H1 (cell line): ENCODE measurements around the gene RRP1B. TPM values are rescaled to one million over a fixed set of nuclear protein-coding genes. Genes with fewer than 3 reads are reported as not detected.

Source experiments
- CTCF ChIA-PET: fragments of 300-600 bp; sonication (Branson Sonifier 250); formaldehyde crosslinking; loops from one replicate; lab custom pipeline; 2021; ENCODE audit not compliant: partially characterized antibody; lab: Charles Lee
- POLR2A ChIA-PET: fragments of 300-600 bp; sonication (Branson Sonifier 250); formaldehyde crosslinking; loops from one replicate; lab custom pipeline; 2021; ENCODE audit warnings: inconsistent platforms; ENCODE audit not compliant: partially characterized antibody; lab: Charles Lee
- DNase-seq, 2 experiments: peaks; one replicate each; pipeline versions ENCODE4 v3.0.0 to v3.0.0-alpha.2; 2010 to 2022; ENCODE audit warnings: low spot score in 2 of 2, low read depth in 1 of 2, mixed read lengths in 1 of 2
- FAIRE-seq: peaks from 2 replicates; lab custom pipeline; 2011; peaks lifted over from hg19 to GRCh38; lab: Jason Lieb, UNC
- H2AFZ ChIP-seq: 2 replicates; pipeline ENCODE4 v1.8.1; 2012; ENCODE audit warnings: low read length, inconsistent platforms
- H2AK5ac ChIP-seq: 2 replicates; pipeline ENCODE4 v1.6.1; 2013; ENCODE audit warnings: low read depth, low read length
- H2BK120ac ChIP-seq: replicated peaks from 2 replicates; pipeline ENCODE3; 2013; ENCODE audit warnings: low read depth, low read length, inconsistent platforms
- H2BK12ac ChIP-seq: 2 replicates; pipeline ENCODE4 v1.6.1; 2013; ENCODE audit warnings: low read depth, low read length
- H2BK15ac ChIP-seq: 2 replicates; pipeline ENCODE4 v1.6.1; 2013; ENCODE audit warnings: low read length
- H2BK20ac ChIP-seq: 2 replicates; pipeline ENCODE4 v1.6.1; 2013; ENCODE audit warnings: low read length
- H2BK5ac ChIP-seq: 2 replicates; pipeline ENCODE4 v1.6.1; 2013; ENCODE audit warnings: low read depth, low read length
- H3K14ac ChIP-seq: 2 replicates; pipeline ENCODE4 v1.6.1; 2013; ENCODE audit warnings: inconsistent platforms; ENCODE audit not compliant: insufficient read length
- H3K18ac ChIP-seq: 2 replicates; pipeline ENCODE4 v1.6.1; 2013; ENCODE audit warnings: low read length; ENCODE audit errors: extremely low read depth
- H3K23ac ChIP-seq: 2 replicates; pipeline ENCODE4 v1.6.1; 2013; ENCODE audit warnings: inconsistent platforms; ENCODE audit not compliant: insufficient read length
- H3K23me2 ChIP-seq: 2 replicates; pipeline ENCODE4 v1.6.1; 2013; ENCODE audit warnings: low read depth, low read length
- H3K27ac ChIP-seq: 2 replicates; pipeline ENCODE4 v1.6.1; 2011; ENCODE audit warnings: low read depth, low read length, inconsistent platforms
- H3K27me3 ChIP-seq, 4 experiments: replicated peaks in 1 of 4; 1 replicate in 1 of 4; 2 replicates in 3 of 4; pipeline versions ENCODE4 v1.6.1 to v1.8.1; 2011 to 2013; ENCODE audit warnings: low read length in 3 of 4, mild to moderate bottlenecking in 3 of 4, inconsistent platforms in 2 of 4, mixed read lengths in 2 of 4, moderate library complexity in 1 of 4; ENCODE audit not compliant: control insufficient read depth in 3 of 4, insufficient read depth in 3 of 4; ENCODE audit errors: extremely low read depth in 1 of 4
- H3K36me3 ChIP-seq, 4 experiments: 2 replicates each; pipeline versions ENCODE4 v1.6.1 to v1.8.1; 2011 to 2013; ENCODE audit warnings: mild to moderate bottlenecking in 4 of 4, low read length in 3 of 4, moderate library complexity in 2 of 4, control low read depth in 1 of 4, inconsistent platforms in 1 of 4; ENCODE audit not compliant: insufficient read depth in 4 of 4, control insufficient read depth in 2 of 4
- H3K4ac ChIP-seq: replicated peaks from 2 replicates; pipeline ENCODE3; 2013; ENCODE audit warnings: low read length, low read depth, mixed read lengths, inconsistent platforms; ENCODE audit not compliant: insufficient read length
- H3K4me1 ChIP-seq, 4 experiments: replicated peaks in 1 of 4; 1 replicate in 1 of 4; 2 replicates in 3 of 4; pipeline versions ENCODE4 v1.6.1 to v1.8.1; 2011 to 2013; ENCODE audit warnings: low read length in 3 of 4, inconsistent platforms in 2 of 4, mixed read lengths in 1 of 4; ENCODE audit not compliant: insufficient read depth in 4 of 4, control insufficient read depth in 3 of 4
- H3K4me2 ChIP-seq, 2 experiments: 2 replicates each; pipeline versions ENCODE4 v1.6.1 to v1.8.1; 2011 to 2013; ENCODE audit warnings: low read depth in 2 of 2, low read length in 2 of 2, control low read depth in 1 of 2, inconsistent platforms in 1 of 2, mild to moderate bottlenecking in 1 of 2; ENCODE audit not compliant: insufficient read depth in 1 of 2
- H3K4me3 ChIP-seq, 4 experiments: fragments of 200-600, 300-600 bp in 1 of 4; sonication (generic), shearing (Covaris generic), sonication (Bioruptor Twin) in 1 of 4; 2 replicates each; pipeline versions ENCODE4 v1.5.1 to v1.8.1; 2011 to 2016; ENCODE audit warnings: low read length in 4 of 4, low read depth in 3 of 4, control low read depth in 2 of 4, inconsistent platforms in 2 of 4, mild to moderate bottlenecking in 2 of 4, mixed read lengths in 1 of 4, moderate library complexity in 1 of 4; ENCODE audit not compliant: insufficient read depth in 2 of 4; ENCODE audit errors: extremely low read depth in 1 of 4
- H3K56ac ChIP-seq: replicated peaks from 2 replicates; pipeline ENCODE3; 2013; ENCODE audit warnings: low read depth, mild to moderate bottlenecking, mixed read lengths, low read length, inconsistent platforms; ENCODE audit not compliant: insufficient read length
- H3K79me1 ChIP-seq: 2 replicates; pipeline ENCODE4 v1.6.1; 2013; ENCODE audit warnings: low read depth, low read length, control low read depth
- H3K79me2 ChIP-seq, 2 experiments: 2 replicates each; pipeline versions ENCODE4 v1.6.1 to v1.8.1; 2012 to 2013; ENCODE audit warnings: low read length in 2 of 2, mild to moderate bottlenecking in 2 of 2, inconsistent platforms in 1 of 2; ENCODE audit not compliant: insufficient read depth in 2 of 2, control insufficient read depth in 1 of 2
- H3K9ac ChIP-seq, 4 experiments: replicated peaks in 1 of 4; 1 replicate in 1 of 4; 2 replicates in 3 of 4; pipeline versions ENCODE4 v1.6.1 to v1.8.1; 2011 to 2013; ENCODE audit warnings: low read depth in 3 of 4, low read length in 3 of 4, control low read depth in 2 of 4, mild to moderate bottlenecking in 2 of 4, moderate library complexity in 2 of 4, inconsistent platforms in 1 of 4; ENCODE audit errors: extremely low read depth in 1 of 4
- H3K9me3 ChIP-seq, 2 experiments: 2 replicates each; pipeline versions ENCODE4 v1.6.1 to v1.8.1; 2012 to 2013; ENCODE audit warnings: mild to moderate bottlenecking in 2 of 2, moderate library complexity in 2 of 2, control low read depth in 1 of 2, inconsistent platforms in 1 of 2, low read depth in 1 of 2, low read length in 1 of 2, mixed read lengths in 1 of 2; ENCODE audit not compliant: insufficient read depth in 2 of 2
- H4K20me1 ChIP-seq, 2 experiments: replicated peaks in 1 of 2; 2 replicates each; pipeline versions ENCODE3 to v1.8.1; 2011 to 2013; ENCODE audit warnings: inconsistent platforms in 2 of 2, low read length in 2 of 2, mild to moderate bottlenecking in 1 of 2; ENCODE audit not compliant: insufficient read depth in 2 of 2, control insufficient read depth in 1 of 2
- H4K5ac ChIP-seq: 2 replicates; pipeline ENCODE4 v1.6.1; 2013; ENCODE audit warnings: low read length, low read depth, mixed read lengths, inconsistent platforms; ENCODE audit not compliant: insufficient read length
- H4K8ac ChIP-seq: 2 replicates; pipeline ENCODE4 v1.8.0; 2013; ENCODE audit warnings: mild to moderate bottlenecking, moderate library complexity, low read length, inconsistent platforms; ENCODE audit not compliant: insufficient read depth; ENCODE audit errors: extremely low read depth
- H4K91ac ChIP-seq: replicated peaks from 2 replicates; pipeline ENCODE3; 2013; ENCODE audit warnings: low read length, mixed read lengths, inconsistent platforms; ENCODE audit not compliant: insufficient read length
- ASH2L ChIP-seq: fragments of 200-600, 300-600 bp; sonication (generic); IDR thresholded peaks from one replicate; pipeline ENCODE4 v1.7.1; 2017; ENCODE audit warnings: low read length
- ATF2 ChIP-seq: IDR thresholded peaks from 2 replicates; pipeline ENCODE4 v1.6.1; 2012; ENCODE audit warnings: low read length, inconsistent platforms
- CHD1 ChIP-seq: IDR thresholded peaks from 2 replicates; pipeline ENCODE4 v1.6.1; 2012; ENCODE audit warnings: low read depth, low read length, improper control_type of control experiment
- CHD2 ChIP-seq: IDR thresholded peaks from 2 replicates; pipeline ENCODE4 v1.6.1; 2012; ENCODE audit warnings: low read length, improper control_type of control experiment
- GTF2F1 ChIP-seq: IDR thresholded peaks from 2 replicates; pipeline ENCODE4 v1.6.1; 2012; ENCODE audit warnings: low read depth, low read length, improper control_type of control experiment, borderline replicate concordance
- NANOG ChIP-seq: IDR thresholded peaks from 2 replicates; pipeline ENCODE4 v1.6.1; 2011; ENCODE audit warnings: low read length, low read depth, mild to moderate bottlenecking, inconsistent platforms; ENCODE audit not compliant: insufficient read depth, poor library complexity, severe bottlenecking
- POU5F1 ChIP-seq: IDR thresholded peaks from 2 replicates; pipeline ENCODE4 v1.6.1; 2011; ENCODE audit warnings: low read depth, mild to moderate bottlenecking, low read length, moderate library complexity
- RBBP5 ChIP-seq: IDR thresholded peaks from 2 replicates; pipeline ENCODE4 v1.7.1; 2012; ENCODE audit warnings: low read depth, mild to moderate bottlenecking, inconsistent platforms, low read length, moderate library complexity, borderline replicate concordance
- SIN3A ChIP-seq, 2 experiments: IDR thresholded peaks in 1 of 2; conservative IDR thresholded peaks in 1 of 2; 2 replicates each; pipeline ENCODE4 v1.6.1; 2011 to 2012; ENCODE audit warnings: low read length in 2 of 2, improper control_type of control experiment in 1 of 2, low read depth in 1 of 2, mild to moderate bottlenecking in 1 of 2
- SP4 ChIP-seq: IDR thresholded peaks from 2 replicates; pipeline ENCODE4 v1.6.1; 2012; ENCODE audit warnings: low read length, inconsistent platforms
- WGBS, 2 experiments: shearing (Covaris generic) in 1 of 2; methylation state at CpG; one replicate each; pipeline versions ENCODE4 v1.1.6 to v1.1.7; 2013 to 2015; ENCODE audit warnings: low lambda C conversion rate in 2 of 2, mixed read lengths in 2 of 2, inconsistent platforms in 1 of 2, low coverage in 1 of 2, missing lambda C conversion rate in 1 of 2; ENCODE audit not compliant: insufficient replicate concordance in 2 of 2, insufficient coverage in 1 of 2, insufficient read length in 1 of 2; ENCODE audit errors: extremely low coverage in 1 of 2, missing lambda C conversion rate in 1 of 2; 5-methylcytosine and 5-hydroxymethylcytosine counted together
- polyA plus RNA-seq, 7 experiments: library from polyadenylated mRNA; depleted of rRNA in 3 of 7; stranded (reverse) in 5 of 7; unstranded in 2 of 7; fragments of >200 nt in 5 of 7; fragments of 200-250 nt in 2 of 7; gene quantifications; 1 replicate in 5 of 7; 2 replicates in 1 of 7; 4 replicates in 1 of 7; pipeline versions ENCODE4 v1.2.1 to v1.2.3, GENCODE V29; 2011 to 2013; ENCODE audit warnings: missing spikeins in 2 of 7, mixed read lengths in 2 of 7
- total RNA-seq: library from RNA; stranded (reverse); fragmentation: NEBNext Ultra II Directional; extraction: Animal tissue kit (Norgen Biotek cat#: 25700); gene quantifications from 2 replicates; pipeline ENCODE4 v1.2.1, GENCODE V29; 2021

Gene RRP1B
- total and polyA plus RNA-seq, 2 of the 8 experiments (the other 6 are each of a cell fraction or from before 2014, with no cell fraction given), result 25.8 to 97.3 TPM

GRCh38 chr21:43688906-43689305 lies 29.5 kb downstream of the RRP1B start:
- no peak overlapping the region for H2AK5ac ChIP-seq
- no peaks in the 10 kb centered on the region for H3K79me2 ChIP-seq
- ChIA-PET POLR2A (interaction anchor here (0.9 to 2.5 kb wide), 2 partner anchors 9 to 13 kb away, joined by 3 to 10 read pairs; no protein-coding TSS in a partner anchor), CTCF (interaction anchor here (1.2 to 3.1 kb wide), 2 partner anchors 8 to 39 kb away, joined by 4 to 8 read pairs; no protein-coding TSS in a partner anchor)
- no peak for TF ChIP-seq CHD2
- no peak for TF ChIP-seq NANOG
- TF ChIP-seq ATF2, result no peak
- TF ChIP-seq SP4, result no peak
- no peak for TF ChIP-seq POU5F1
- no peak for TF ChIP-seq GTF2F1
- TF ChIP-seq RBBP5, result no peak
- TF ChIP-seq CHD1, result no peak
- no peak for TF ChIP-seq ASH2L
- TF ChIP-seq SIN3A (conservative IDR thresholded peaks at IDR 0.05 in 1 of 2, IDR thresholded peaks at IDR 0.05 in 1 of 2; ENCODE audit: low read depth in 1 of 2, low read length in 2 of 2), result no peak
- H2BK12ac ChIP-seq, result no peak overlapping the region
- H3K4me1 ChIP-seq, result no peaks in the 10 kb centered on the region
- H3K9ac ChIP-seq, result no peak overlapping the region
- WGBS, 2 experiments, result 95% methylated on average over 12 of the region's 12 CpGs; no CpG with 5 or more reads in 1 of the 2 experiments
- no peak overlapping the region for H3K23ac ChIP-seq
- no peak overlapping the region for H2AFZ ChIP-seq
- FAIRE-seq, result no peak
- 0 out of 2 replicates have a peak, but pooled peaks cover 2% of the 10 kb centered on the region for H3K79me1 ChIP-seq
- DNase-seq, result no peak
- H2BK15ac ChIP-seq, result no peak overlapping the region
- peaks cover 2 to 10% of the 10 kb centered on the region in 2 experiments for H4K20me1 ChIP-seq
- H3K36me3 ChIP-seq, result peaks cover 49 to 93% (median 83%) of the 10 kb centered on the region in 4 experiments
- H2BK120ac ChIP-seq, result no peak overlapping the region
- no peaks in the 10 kb centered on the region for H3K27me3 ChIP-seq
- H3K27ac ChIP-seq, result no peak overlapping the region
- no peak overlapping the region for H4K91ac ChIP-seq
- H3K4me2 ChIP-seq, result no peak overlapping the region
- no peak overlapping the region for H3K4me3 ChIP-seq
- H2BK20ac ChIP-seq, result no peak overlapping the region
- no peak overlapping the region for H4K8ac ChIP-seq
- H4K5ac ChIP-seq, result no peak overlapping the region
- no peak overlapping the region for H2BK5ac ChIP-seq
- H3K14ac ChIP-seq, result no peak overlapping the region
- H3K56ac ChIP-seq, result no peak overlapping the region
- no peaks in the 10 kb centered on the region for H3K9me3 ChIP-seq
- no peak overlapping the region for H3K18ac ChIP-seq
- no peak overlapping the region for H3K4ac ChIP-seq
- no peaks in the 10 kb centered on the region for H3K23me2 ChIP-seq
